Prostate gland (tissue), 2 donors: Measurements from ENCODE around the gene SETMAR. TPM values are rescaled to one million over a fixed set of nuclear protein-coding genes. Genes with fewer than 3 reads are reported as not detected.
A peak's percentile ranks its signal among the peaks of the same experiment; 100 is the strongest.

ENCODE experiments used
- DNase-seq: peaks from one replicate; pipeline ENCODE4 v3.0.0-alpha.2; 2019; ENCODE audit warnings: low spot score
- H3K27ac ChIP-seq, 2 donors: fragments of 200-600 bp; sonication (generic); 2 replicates each; pipeline ENCODE4 v1.5.1; 2017 to 2019
- H3K27me3 ChIP-seq: fragments of 200-600 bp; sonication (generic); replicated peaks from 2 replicates; pipeline ENCODE4 v1.5.1; 2019; ENCODE audit not compliant: insufficient read depth
- H3K36me3 ChIP-seq, 2 donors: fragments of 200-600 bp; sonication (generic); 1 replicate in 1 of 2; 2 replicates in 1 of 2; pipeline versions ENCODE4 v1.5.1 to v1.8.1; 2017 to 2019
- H3K4me1 ChIP-seq: fragments of 200-600 bp; sonication (generic); replicated peaks from 2 replicates; pipeline ENCODE4 v1.5.1; 2019
- H3K4me3 ChIP-seq, 2 donors: fragments of 200-600 bp; sonication (generic); 2 replicates each; pipeline ENCODE4 v1.5.1; 2017 to 2019
- H3K9me3 ChIP-seq: fragments of 200-600 bp; sonication (generic); 2 replicates; pipeline ENCODE4 v1.5.1; 2017
- POLR2A ChIP-seq: fragments of 450-650 bp; IDR thresholded peaks from one replicate; pipeline ENCODE4 v1.6.1; 2016; ENCODE audit warnings: antibody characterized with exemption, mild to moderate bottlenecking
- POLR2AphosphoS5 ChIP-seq: sonication (generic); formaldehyde crosslinking; IDR thresholded peaks from one replicate; pipeline ENCODE4 v1.6.1; 2017; ENCODE audit warnings: antibody characterized with exemption
- WGBS: methylation state at CpG from one replicate; pipeline ENCODE4 v1.1.5; 2018; 5-methylcytosine and 5-hydroxymethylcytosine counted together
- intact Hi-C: fragments of 100-400 bp; cut with DNase I; formaldehyde crosslinking; loops from one replicate; pipeline ENCODE4 v1.14.2; 2022
- total RNA-seq, 2 donors: library from RNA; depleted of rRNA; stranded (reverse); fragments of >200 nt; gene quantifications; one replicate each; pipeline ENCODE4 v1.1.0, GENCODE V29; 2016
- TF ChIP-seq, protein P1 (sequence below), 4 experiments: fragments of 200-600 bp in 2 of 4; fragments of 450-650 bp in 2 of 4; sonication (generic) in 2 of 4; IDR thresholded peaks; 1 replicate in 3 of 4; 2 replicates in 1 of 4; pipeline ENCODE4 v1.5.1; 2016 to 2019; ENCODE audit warnings: antibody characterized with exemption in 4 of 4, mild to moderate bottlenecking in 2 of 4, moderate library complexity in 2 of 4

SETMAR gene
- total RNA-seq, 2 donors from 2014 or later, result 39.8 to 42.8 TPM

GRCh38 chr3:4310971-4311370, 7.8 kb downstream of the SETMAR start:
- intact Hi-C loops, result no loop called here
- no peak overlapping the region for H3K4me3 ChIP-seq
- H3K27me3 ChIP-seq, result no peaks in the 10 kb centered on the region
- TF ChIP-seq, protein P1, sequence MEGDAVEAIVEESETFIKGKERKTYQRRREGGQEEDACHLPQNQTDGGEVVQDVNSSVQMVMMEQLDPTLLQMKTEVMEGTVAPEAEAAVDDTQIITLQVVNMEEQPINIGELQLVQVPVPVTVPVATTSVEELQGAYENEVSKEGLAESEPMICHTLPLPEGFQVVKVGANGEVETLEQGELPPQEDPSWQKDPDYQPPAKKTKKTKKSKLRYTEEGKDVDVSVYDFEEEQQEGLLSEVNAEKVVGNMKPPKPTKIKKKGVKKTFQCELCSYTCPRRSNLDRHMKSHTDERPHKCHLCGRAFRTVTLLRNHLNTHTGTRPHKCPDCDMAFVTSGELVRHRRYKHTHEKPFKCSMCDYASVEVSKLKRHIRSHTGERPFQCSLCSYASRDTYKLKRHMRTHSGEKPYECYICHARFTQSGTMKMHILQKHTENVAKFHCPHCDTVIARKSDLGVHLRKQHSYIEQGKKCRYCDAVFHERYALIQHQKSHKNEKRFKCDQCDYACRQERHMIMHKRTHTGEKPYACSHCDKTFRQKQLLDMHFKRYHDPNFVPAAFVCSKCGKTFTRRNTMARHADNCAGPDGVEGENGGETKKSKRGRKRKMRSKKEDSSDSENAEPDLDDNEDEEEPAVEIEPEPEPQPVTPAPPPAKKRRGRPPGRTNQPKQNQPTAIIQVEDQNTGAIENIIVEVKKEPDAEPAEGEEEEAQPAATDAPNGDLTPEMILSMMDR (IDR thresholded peaks at IDR 0.05), result no peak
- TF ChIP-seq POLR2A, result no peak
- TF ChIP-seq POLR2AphosphoS5, result no peak
- H3K9me3 ChIP-seq, result no peaks in the 10 kb centered on the region
- peaks cover 11% of the 10 kb centered on the region for H3K4me1 ChIP-seq
- DNase-seq, result no peak
- H3K27ac ChIP-seq, result peak overlapping the region; percentile 40 to 50
- WGBS, result 30% methylated on average over 3 of the region's 3 CpGs
- H3K36me3 ChIP-seq, result no peaks in the 10 kb centered on the region

DNA sequence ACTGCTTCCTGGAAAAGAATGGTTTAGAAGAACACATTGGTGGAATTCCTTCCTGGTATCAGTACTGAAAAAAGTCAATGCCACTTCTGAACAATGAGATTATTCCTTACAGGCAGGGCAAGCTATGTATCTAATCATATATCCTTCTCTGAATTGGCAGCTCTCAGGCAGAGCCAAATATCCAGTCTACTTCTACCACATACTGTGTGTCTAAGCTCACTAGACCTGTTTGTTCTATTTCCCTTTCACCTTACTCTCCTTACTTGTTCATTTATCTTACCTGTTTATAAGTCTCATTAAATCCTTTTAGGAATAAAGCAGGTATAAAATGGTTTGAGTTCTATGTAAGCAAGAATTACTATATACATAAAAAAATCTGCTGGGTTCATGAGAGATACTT, 8.3 kb downstream of the SETMAR start:
- intact Hi-C loops, result no loop called here
- peaks cover 11% of the 10 kb centered on the region for H3K4me1 ChIP-seq
- no peaks in the 10 kb centered on the region for H3K9me3 ChIP-seq
- no peak overlapping the region for H3K4me3 ChIP-seq
- peak overlapping the region; percentile 40 to 50 for H3K27ac ChIP-seq
- no peaks in the 10 kb centered on the region for H3K27me3 ChIP-seq
- TF ChIP-seq POLR2AphosphoS5, result peak; percentile 68
- TF ChIP-seq, protein P1 (IDR thresholded peaks at IDR 0.05), result no peak
- DNase-seq, result peak; percentile 48
- H3K36me3 ChIP-seq, result no peaks in the 10 kb centered on the region

DNA sequence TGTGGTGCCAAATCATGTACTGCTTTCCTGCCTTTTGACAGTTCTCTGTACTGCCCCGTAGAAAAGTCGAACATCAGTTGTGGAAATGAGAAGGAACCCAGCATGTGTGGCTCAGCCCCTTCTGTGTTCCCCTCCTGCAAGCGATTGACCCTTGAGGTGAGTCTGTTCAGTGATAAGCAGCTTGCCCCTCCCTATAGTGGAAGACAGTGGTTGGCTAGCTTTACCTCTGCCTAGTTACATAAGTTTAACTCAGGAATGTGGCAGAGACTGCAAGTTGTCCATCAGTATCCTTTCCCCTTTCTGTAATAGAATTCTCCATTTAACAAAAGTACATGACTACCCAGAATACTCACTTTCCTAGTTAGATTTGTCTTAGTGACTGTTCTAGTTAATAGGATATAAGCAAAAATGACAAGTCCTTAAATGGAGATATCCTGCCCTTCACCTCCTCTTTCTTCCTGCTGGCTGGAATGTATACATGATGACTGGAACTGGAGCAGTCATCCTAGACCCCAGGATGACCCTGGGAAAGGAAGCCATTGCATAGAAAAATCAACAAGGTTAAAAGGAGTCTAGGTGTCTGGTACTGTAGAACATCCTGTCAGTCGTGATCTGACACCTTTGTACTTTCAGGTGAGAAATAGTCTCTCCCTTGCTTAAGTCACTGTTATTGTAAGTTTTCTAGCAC, 10.6 kb downstream of the SETMAR start:
- peaks cover 7% of the 10 kb centered on the region for H3K4me1 ChIP-seq
- no peak overlapping the region for H3K27ac ChIP-seq
- H3K9me3 ChIP-seq, result no peaks in the 10 kb centered on the region
- H3K36me3 ChIP-seq, result no peaks in the 10 kb centered on the region
- H3K27me3 ChIP-seq, result no peaks in the 10 kb centered on the region
- no peak for TF ChIP-seq POLR2AphosphoS5
- TF ChIP-seq POLR2A, result no peak
- TF ChIP-seq, protein P1 (IDR thresholded peaks at IDR 0.05), result no peak
- no peak overlapping the region for H3K4me3 ChIP-seq
- intact Hi-C loops, result no loop called here
- DNase-seq, result no peak
- WGBS, result 84% methylated on average over 4 of the region's 4 CpGs

GRCh38 chr3:4314688-4315087, 11.5 kb downstream of the SETMAR start:
- intact Hi-C loops, result no loop called here
- no peak overlapping the region for H3K4me3 ChIP-seq
- no peak for DNase-seq
- WGBS, result 61% methylated on average over 4 of the region's 4 CpGs
- H3K27me3 ChIP-seq, result no peaks in the 10 kb centered on the region
- peaks cover 7% of the 10 kb centered on the region for H3K4me1 ChIP-seq
- no peak for TF ChIP-seq POLR2AphosphoS5
- TF ChIP-seq, protein P1 (IDR thresholded peaks at IDR 0.05), result peak in 3 of 4 experiments; percentile 16 to 27 (median 20)
- H3K36me3 ChIP-seq, result no peaks in the 10 kb centered on the region
- H3K27ac ChIP-seq, result no peak overlapping the region
- no peaks in the 10 kb centered on the region for H3K9me3 ChIP-seq
